ENCODE results near the gene TCF7L2.

DNA sequence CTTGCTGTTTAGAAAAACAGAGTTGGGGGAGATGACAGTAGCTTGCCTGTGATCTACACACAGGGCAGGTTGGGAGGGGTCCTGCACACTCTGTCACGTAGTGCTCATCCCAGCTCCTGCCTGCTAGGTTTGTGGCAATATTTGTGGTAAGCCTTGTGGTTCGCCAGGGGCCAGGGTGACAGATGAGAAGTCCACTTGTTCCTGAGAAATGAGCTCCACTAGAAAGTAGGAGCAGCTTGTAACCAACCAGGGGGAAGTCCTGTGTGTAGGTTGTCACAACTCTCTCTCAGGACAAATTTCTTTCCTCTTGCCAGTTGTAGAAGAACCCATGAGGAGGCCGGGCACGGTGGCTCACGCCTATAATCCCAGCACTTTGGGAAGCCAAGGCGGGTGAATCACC lies 147.0 kb downstream of the TCF7L2 start:
- TF ChIP-seq, protein P1, sequence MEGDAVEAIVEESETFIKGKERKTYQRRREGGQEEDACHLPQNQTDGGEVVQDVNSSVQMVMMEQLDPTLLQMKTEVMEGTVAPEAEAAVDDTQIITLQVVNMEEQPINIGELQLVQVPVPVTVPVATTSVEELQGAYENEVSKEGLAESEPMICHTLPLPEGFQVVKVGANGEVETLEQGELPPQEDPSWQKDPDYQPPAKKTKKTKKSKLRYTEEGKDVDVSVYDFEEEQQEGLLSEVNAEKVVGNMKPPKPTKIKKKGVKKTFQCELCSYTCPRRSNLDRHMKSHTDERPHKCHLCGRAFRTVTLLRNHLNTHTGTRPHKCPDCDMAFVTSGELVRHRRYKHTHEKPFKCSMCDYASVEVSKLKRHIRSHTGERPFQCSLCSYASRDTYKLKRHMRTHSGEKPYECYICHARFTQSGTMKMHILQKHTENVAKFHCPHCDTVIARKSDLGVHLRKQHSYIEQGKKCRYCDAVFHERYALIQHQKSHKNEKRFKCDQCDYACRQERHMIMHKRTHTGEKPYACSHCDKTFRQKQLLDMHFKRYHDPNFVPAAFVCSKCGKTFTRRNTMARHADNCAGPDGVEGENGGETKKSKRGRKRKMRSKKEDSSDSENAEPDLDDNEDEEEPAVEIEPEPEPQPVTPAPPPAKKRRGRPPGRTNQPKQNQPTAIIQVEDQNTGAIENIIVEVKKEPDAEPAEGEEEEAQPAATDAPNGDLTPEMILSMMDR (IDR thresholded peaks at IDR 0.05) = no peak
- TF ChIP-seq POLR2AphosphoS5 (IDR thresholded peaks at IDR 0.05) = no peak
- TF ChIP-seq POLR2A (IDR thresholded peaks at IDR 0.05) = no peak
